HepG2 (cell line): ENCODE results near the gene IRF2BPL. TPM values are rescaled to one million over a fixed set of nuclear protein-coding genes. Genes with fewer than 3 reads are reported as not detected.
A peak's percentile ranks its signal among the peaks of the same experiment; 100 is the strongest.

ENCODE experiments used
- ATM ChIP-seq: fragments of 450-650 bp; IDR thresholded peaks from 2 replicates; pipeline ENCODE4 v1.7.1; 2017; ENCODE audit warnings: mild to moderate bottlenecking, borderline replicate concordance
- CSRNP2 ChIP-seq: sonication (generic); formaldehyde crosslinking; conservative IDR thresholded peaks from 2 replicates; pipeline ENCODE4 v1.8.0; 2022; ENCODE audit warnings: low read depth, missing genetic modification reagents
- FOXK2 ChIP-seq: fragments of 450-650 bp; IDR thresholded peaks from 2 replicates; pipeline ENCODE4 v1.6.1; 2016
- GLI4 ChIP-seq: sonication (generic); formaldehyde crosslinking; IDR thresholded peaks from 2 replicates; pipeline ENCODE4 v1.5.1; 2020; ENCODE audit warnings: missing genetic modification reagents, mild to moderate bottlenecking, moderate library complexity, borderline replicate concordance
- GRHL1 ChIP-seq: sonication (generic); formaldehyde crosslinking; conservative IDR thresholded peaks from 2 replicates; pipeline ENCODE4 v1.8.0; 2022; ENCODE audit warnings: missing genetic modification reagents
- HNRNPLL ChIP-seq: fragments of 200-400 bp; formaldehyde crosslinking; IDR thresholded peaks from 2 replicates; pipeline ENCODE4 v1.6.1; 2017; ENCODE audit warnings: mild to moderate bottlenecking, low read depth, low read length; ENCODE audit not compliant: poor library complexity, severe bottlenecking
- ISX ChIP-seq: sonication (generic); formaldehyde crosslinking; conservative IDR thresholded peaks from 2 replicates; pipeline ENCODE4 v1.5.0; 2020; ENCODE audit warnings: missing genetic modification reagents
- JUN ChIP-seq: sonication (generic); formaldehyde crosslinking; IDR thresholded peaks from 2 replicates; pipeline ENCODE4 v1.4.0; 2020; ENCODE audit warnings: mild to moderate bottlenecking, missing genetic modification reagents
- KLF9 ChIP-seq: IDR thresholded peaks from 2 replicates; pipeline ENCODE4 v1.6.1; 2016; ENCODE audit warnings: low read depth
- MED1 ChIP-seq: sonication (generic); formaldehyde crosslinking; IDR thresholded peaks from 2 replicates; pipeline ENCODE4 v1.4.0; 2020; ENCODE audit warnings: missing genetic modification reagents
- MNT ChIP-seq: fragments of 450-650 bp; IDR thresholded peaks from 2 replicates; pipeline ENCODE4 v1.6.1; 2016
- MZF1 ChIP-seq: sonication (generic); formaldehyde crosslinking; IDR thresholded peaks from 2 replicates; pipeline ENCODE4 v1.8.1; 2023; ENCODE audit warnings: mild to moderate bottlenecking, missing genetic modification reagents, borderline replicate concordance
- RBFOX2 ChIP-seq: fragments of 200-400 bp; formaldehyde crosslinking; IDR thresholded peaks from 2 replicates; pipeline ENCODE4 v1.6.1; 2017; ENCODE audit warnings: low read depth, mild to moderate bottlenecking, low read length
- REL ChIP-seq: sonication (generic); formaldehyde crosslinking; conservative IDR thresholded peaks from 2 replicates; pipeline ENCODE4 v1.8.0; 2022; ENCODE audit warnings: mild to moderate bottlenecking, missing genetic modification reagents, moderate library complexity
- STAG1 ChIP-seq: sonication (generic); formaldehyde crosslinking; IDR thresholded peaks from 2 replicates; pipeline ENCODE4 v1.4.0; 2020; ENCODE audit warnings: missing genetic modification reagents
- TEF ChIP-seq: sonication (generic); formaldehyde crosslinking; IDR thresholded peaks from 2 replicates; pipeline ENCODE4 v1.5.0; 2020; ENCODE audit warnings: missing genetic modification reagents
- XRCC5 ChIP-seq: fragments of 200-400 bp; formaldehyde crosslinking; optimal IDR thresholded peaks from 2 replicates; pipeline ENCODE3; 2017; ENCODE audit warnings: mild to moderate bottlenecking, low read length
- YEATS2 ChIP-seq: sonication (generic); formaldehyde crosslinking; IDR thresholded peaks from 2 replicates; pipeline ENCODE4 v1.4.0; 2020; ENCODE audit warnings: missing genetic modification reagents, borderline replicate concordance
- ZBTB20 ChIP-seq: sonication (generic); formaldehyde crosslinking; IDR thresholded peaks from 2 replicates; pipeline ENCODE4 v1.8.1; 2023; ENCODE audit warnings: missing genetic modification reagents, low read depth, mild to moderate bottlenecking, borderline replicate concordance
- ZMYM3 ChIP-seq: sonication (generic); formaldehyde crosslinking; IDR thresholded peaks from 2 replicates; pipeline ENCODE4 v1.5.1; 2020; ENCODE audit warnings: mild to moderate bottlenecking, missing genetic modification reagents
- ZNF367 ChIP-seq: sonication (generic); formaldehyde crosslinking; IDR thresholded peaks from 2 replicates; pipeline ENCODE4 v1.4.0; 2020; ENCODE audit warnings: missing genetic modification reagents, borderline replicate concordance
- ZNF543 ChIP-seq: sonication (generic); formaldehyde crosslinking; IDR thresholded peaks from 2 replicates; pipeline ENCODE4 v1.4.0; 2020; ENCODE audit warnings: mild to moderate bottlenecking, missing genetic modification reagents
- ZNF552 ChIP-seq: sonication (generic); formaldehyde crosslinking; IDR thresholded peaks from 2 replicates; pipeline ENCODE4 v1.9.0; 2022; ENCODE audit warnings: missing genetic modification reagents, mild to moderate bottlenecking, borderline replicate concordance
- ZNF556 ChIP-seq: sonication (generic); formaldehyde crosslinking; IDR thresholded peaks from 2 replicates; pipeline ENCODE4 v1.4.0; 2020; ENCODE audit warnings: mild to moderate bottlenecking, missing genetic modification reagents, borderline replicate concordance
- ZNF644 ChIP-seq: IDR thresholded peaks from 2 replicates; pipeline ENCODE4 v1.6.1; 2016; ENCODE audit warnings: low read depth
- ZNF672 ChIP-seq: sonication (generic); formaldehyde crosslinking; IDR thresholded peaks from 2 replicates; pipeline ENCODE4 v1.8.1; 2022; ENCODE audit warnings: missing genetic modification reagents
- ZNF777 ChIP-seq: sonication (generic); formaldehyde crosslinking; IDR thresholded peaks from 2 replicates; pipeline ENCODE4 v1.4.0; 2020; ENCODE audit warnings: missing genetic modification reagents
- polyA plus RNA-seq, 8 experiments: library from polyadenylated mRNA; depleted of rRNA in 3 of 8; stranded (reverse) in 7 of 8; unstranded in 1 of 8; fragments of >200 nt; fragmentation: Illumina TruSeq in 4 of 8; extraction: Trizol in 4 of 8; gene quantifications; 2 replicates each; pipeline versions ENCODE4 v1.2.1 to v1.2.3, GENCODE V29; 2011 to 2016; ENCODE audit warnings: low read depth in 4 of 8, missing spikeins in 1 of 8, mixed read lengths in 1 of 8; ENCODE audit not compliant: insufficient read depth in 1 of 8
- total RNA-seq, 5 experiments: library from RNA; depleted of rRNA; stranded (reverse); fragments of >200 nt; fragmentation: Illumina TruSeq; extraction: Trizol; gene quantifications; 2 replicates each; pipeline ENCODE4 v1.2.3, GENCODE V29; 2016; ENCODE audit warnings: low read depth in 1 of 5

Gene IRF2BPL
- total and polyA plus RNA-seq, 2 of the 13 experiments (the other 11 are each of a cell fraction or from before 2014, with no cell fraction given), result 6.6 to 8.4 TPM

GRCh38 chr14:77040059-77040740, 11.7 kb upstream of the IRF2BPL start (continued):
- TF ChIP-seq TEF (CRISPR knock-in tag) (no peak), KLF9 (no peak), MNT (peak; percentile 54), REL (CRISPR knock-in tag) (no peak), ATM (no peak), GLI4 (CRISPR knock-in tag) (no peak), JUN (CRISPR knock-in tag) (no peak), CSRNP2 (CRISPR knock-in tag) (no peak), ZNF556 (CRISPR knock-in tag) (no peak; the same call in 1 of the 2 replicates), STAG1 (CRISPR knock-in tag) (peak; percentile 16; the same call in 1 of the 2 replicates), ISX (CRISPR knock-in tag) (no peak), GRHL1 (CRISPR knock-in tag) (no peak), ZBTB20 (CRISPR knock-in tag) (peak; percentile 24; the same call in 1 of the 2 replicates), ZNF672 (CRISPR knock-in tag) (no peak), ZNF552 (CRISPR knock-in tag) (no peak), HNRNPLL (no peak), ZMYM3 (CRISPR knock-in tag) (no peak; the same call in 1 of the 2 replicates), XRCC5 (peak; percentile 46), RBFOX2 (no peak), ZNF543 (CRISPR knock-in tag) (0 out of 2 replicates have a peak, but pooled peaks have one; percentile 73), ZNF777 (no peak), MED1 (CRISPR knock-in tag) (peak; percentile 82), MZF1 (CRISPR knock-in tag) (no peak), ZNF644 (CRISPR knock-in tag) (no peak), YEATS2 (CRISPR knock-in tag) (no peak), ZNF367 (no peak), FOXK2 (no peak)
